HepG2 (cell line): ENCODE measurements around the gene SPIN1. TPM values are rescaled to one million over a fixed set of nuclear protein-coding genes. Genes with fewer than 3 reads are reported as not detected.

Source experiments
- ATF2 ChIP-seq: sonication (generic); formaldehyde crosslinking; IDR thresholded peaks from 2 replicates; pipeline ENCODE4 v1.4.0; 2020; ENCODE audit warnings: missing genetic modification reagents
- CSRNP1 ChIP-seq: sonication (generic); formaldehyde crosslinking; IDR thresholded peaks from 2 replicates; pipeline ENCODE4 v1.8.1; 2023; ENCODE audit warnings: mild to moderate bottlenecking, missing genetic modification reagents
- GTF2F1 ChIP-seq: fragments of 150-350 bp; IDR thresholded peaks from 2 replicates; pipeline ENCODE4 v1.6.1; 2014; ENCODE audit warnings: low read length
- NPAS2 ChIP-seq: sonication (generic); formaldehyde crosslinking; IDR thresholded peaks from 2 replicates; pipeline ENCODE4 v1.8.0; 2022; ENCODE audit warnings: mild to moderate bottlenecking, missing genetic modification reagents, borderline replicate concordance
- RAD21 ChIP-seq: fragments of 450-650 bp; formaldehyde crosslinking; IDR thresholded peaks from 2 replicates; pipeline ENCODE4 v1.5.0; 2020; ENCODE audit warnings: mild to moderate bottlenecking
- RERE ChIP-seq: IDR thresholded peaks from 2 replicates; pipeline ENCODE4 v1.6.1; 2016; ENCODE audit warnings: low read depth, missing genetic modification reagents, missing compliant biosample characterization
- RORA ChIP-seq: sonication (generic); formaldehyde crosslinking; IDR thresholded peaks from 2 replicates; pipeline ENCODE4 v1.5.0; 2020; ENCODE audit warnings: mild to moderate bottlenecking, missing genetic modification reagents, moderate library complexity
- SALL2 ChIP-seq: sonication (generic); formaldehyde crosslinking; IDR thresholded peaks from 2 replicates; pipeline ENCODE4 v1.8.1; 2023; ENCODE audit warnings: mild to moderate bottlenecking, missing genetic modification reagents, inconsistent platforms
- TAF15 ChIP-seq: fragments of 200-400 bp; formaldehyde crosslinking; IDR thresholded peaks from one replicate; pipeline ENCODE4 v1.6.1; 2018; ENCODE audit warnings: mild to moderate bottlenecking, low read depth, low read length; ENCODE audit not compliant: poor library complexity, severe bottlenecking
- ZBTB7A ChIP-seq: sonication (generic); formaldehyde crosslinking; IDR thresholded peaks from 2 replicates; pipeline ENCODE4 v1.8.0; 2022; ENCODE audit warnings: mild to moderate bottlenecking, missing genetic modification reagents
- ZBTB8A ChIP-seq: sonication (generic); formaldehyde crosslinking; IDR thresholded peaks from 2 replicates; pipeline ENCODE4 v1.4.0; 2020; ENCODE audit warnings: mild to moderate bottlenecking, low read depth, missing genetic modification reagents, borderline replicate concordance
- ZNF101 ChIP-seq: sonication (generic); formaldehyde crosslinking; IDR thresholded peaks from 2 replicates; pipeline ENCODE4 v1.4.0; 2020; ENCODE audit warnings: mild to moderate bottlenecking, low read depth, missing genetic modification reagents, borderline replicate concordance
- ZNF121 ChIP-seq: sonication (generic); formaldehyde crosslinking; IDR thresholded peaks from 2 replicates; pipeline ENCODE4 v1.5.0; 2020; ENCODE audit warnings: mild to moderate bottlenecking, missing genetic modification reagents
- ZNF205 ChIP-seq: IDR thresholded peaks from 2 replicates; pipeline ENCODE4 v1.6.1; 2018; ENCODE audit warnings: missing biosample characterization, missing genetic modification reagents
- ZNF225 ChIP-seq: sonication (generic); formaldehyde crosslinking; IDR thresholded peaks from 2 replicates; pipeline ENCODE4 v1.4.0; 2020; ENCODE audit warnings: mild to moderate bottlenecking, missing genetic modification reagents
- ZNF253 ChIP-seq: sonication (generic); formaldehyde crosslinking; IDR thresholded peaks from 2 replicates; pipeline ENCODE4 v1.8.0; 2022; ENCODE audit warnings: mild to moderate bottlenecking, missing genetic modification reagents, borderline replicate concordance
- ZNF629 ChIP-seq: sonication (generic); formaldehyde crosslinking; conservative IDR thresholded peaks from 2 replicates; pipeline ENCODE4 v1.5.0; 2020; ENCODE audit warnings: missing genetic modification reagents
- ZNF878 ChIP-seq: sonication (generic); formaldehyde crosslinking; IDR thresholded peaks from 2 replicates; pipeline ENCODE4 v1.8.1; 2023; ENCODE audit warnings: mild to moderate bottlenecking, missing genetic modification reagents, moderate library complexity
- polyA plus RNA-seq, 8 experiments: library from polyadenylated mRNA; depleted of rRNA in 3 of 8; stranded (reverse) in 7 of 8; unstranded in 1 of 8; fragments of >200 nt; fragmentation: Illumina TruSeq in 4 of 8; extraction: Trizol in 4 of 8; gene quantifications; 2 replicates each; pipeline versions ENCODE4 v1.2.1 to v1.2.3, GENCODE V29; 2011 to 2016; ENCODE audit warnings: low read depth in 4 of 8, missing spikeins in 1 of 8, mixed read lengths in 1 of 8; ENCODE audit not compliant: insufficient read depth in 1 of 8
- total RNA-seq, 5 experiments: library from RNA; depleted of rRNA; stranded (reverse); fragments of >200 nt; fragmentation: Illumina TruSeq; extraction: Trizol; gene quantifications; 2 replicates each; pipeline ENCODE4 v1.2.3, GENCODE V29; 2016; ENCODE audit warnings: low read depth in 1 of 5
- TF ChIP-seq, protein P1 (sequence below): sonication (generic); formaldehyde crosslinking; IDR thresholded peaks from 2 replicates; pipeline ENCODE4 v1.8.0; 2023; ENCODE audit warnings: mild to moderate bottlenecking, missing genetic modification reagents

The SPIN1 gene
- total and polyA plus RNA-seq, 2 of the 13 experiments (the other 11 are each of a cell fraction or from before 2014, with no cell fraction given), result 20.0 to 24.3 TPM

DNA sequence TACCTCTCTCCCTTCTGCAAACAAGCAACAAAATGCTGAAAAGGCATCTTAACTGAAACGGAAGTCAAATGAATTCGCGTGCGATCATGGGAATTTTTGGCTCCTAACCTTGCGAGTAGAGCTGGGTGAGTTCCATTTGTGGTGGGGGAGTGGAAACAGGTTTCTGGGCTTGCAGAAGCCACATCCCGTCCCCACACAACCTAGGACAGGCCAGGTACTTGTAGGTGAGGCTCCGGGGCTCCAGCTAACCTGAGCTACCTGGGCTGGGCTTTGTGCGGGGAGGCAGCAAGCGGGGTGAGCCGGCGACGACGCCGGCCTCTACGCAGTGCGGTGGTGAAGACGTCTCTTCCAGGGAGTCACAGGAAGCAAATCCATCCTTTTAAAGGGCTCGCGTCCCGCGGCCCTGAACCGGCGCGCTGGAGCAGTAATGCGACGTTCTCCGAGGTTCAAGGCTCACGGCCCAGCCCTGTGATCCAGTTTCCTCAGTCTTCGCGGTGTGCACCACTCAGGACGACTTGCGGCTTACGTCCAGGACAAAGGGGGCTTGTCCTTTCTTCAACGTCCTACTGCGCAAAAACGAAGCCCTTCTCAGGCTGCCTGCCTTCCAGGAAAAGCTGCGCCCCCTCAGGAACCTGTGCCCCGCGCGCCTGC lies 567 bp upstream of the SPIN1 start (continued):
- no peak for TF ChIP-seq ZNF121 (CRISPR knock-in tag)
- no peak for TF ChIP-seq RAD21
- no peak for TF ChIP-seq ZNF253
- no peak for TF ChIP-seq ZNF629 (CRISPR knock-in tag)
- no peak for TF ChIP-seq ZNF878 (CRISPR knock-in tag)
- no peak for TF ChIP-seq ZNF205 (CRISPR knock-in tag)
- TF ChIP-seq ZBTB8A, result no peak
- TF ChIP-seq ZNF225, result peak; percentile 69; the same call in 1 of the 2 replicates
- TF ChIP-seq ZBTB7A (CRISPR knock-in tag), result no peak
- TF ChIP-seq NPAS2 (CRISPR knock-in tag), result no peak
- no peak for TF ChIP-seq SALL2 (CRISPR knock-in tag)
- TF ChIP-seq GTF2F1, result no peak
- TF ChIP-seq RERE (CRISPR knock-in tag), result no peak
- TF ChIP-seq CSRNP1 (CRISPR knock-in tag), result no peak
- no peak for TF ChIP-seq ATF2 (CRISPR knock-in tag)
- TF ChIP-seq ZNF101 (CRISPR knock-in tag), result no peak
- TF ChIP-seq TAF15, result no peak
- TF ChIP-seq, protein P1, sequence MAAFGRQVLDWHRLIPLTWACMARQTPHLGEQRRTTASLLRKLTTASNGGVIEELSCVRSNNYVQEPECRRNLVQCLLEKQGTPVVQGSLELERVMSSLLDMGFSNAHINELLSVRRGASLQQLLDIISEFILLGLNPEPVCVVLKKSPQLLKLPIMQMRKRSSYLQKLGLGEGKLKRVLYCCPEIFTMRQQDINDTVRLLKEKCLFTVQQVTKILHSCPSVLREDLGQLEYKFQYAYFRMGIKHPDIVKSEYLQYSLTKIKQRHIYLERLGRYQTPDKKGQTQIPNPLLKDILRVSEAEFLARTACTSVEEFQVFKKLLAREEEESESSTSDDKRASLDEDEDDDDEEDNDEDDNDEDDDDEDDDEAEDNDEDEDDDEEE, result no peak
- TF ChIP-seq RORA (CRISPR knock-in tag), result no peak
